Fibroblast of gingiva (primary cell): ENCODE results near the gene HMOX1.
"Not testable (repeated sequence)": the region's sequence is repeated elsewhere in the genome, so short reads cannot be mapped to it uniquely, and the experiment has no call there.

Source experiments
- DNase-seq: peaks from one replicate; pipeline ENCODE4 v3.0.0-alpha.2; 2011; ENCODE audit warnings: low read depth

The HMOX1 gene

GRCh38 chr22:35380013-35380412 lies 883 bp upstream of the HMOX1 start:
- DNase-seq, result peak; percentile 44

GRCh38 chr22:35381424-35382009 lies 621 bp downstream of the HMOX1 start:
- DNase-seq, result no peak

DNA sequence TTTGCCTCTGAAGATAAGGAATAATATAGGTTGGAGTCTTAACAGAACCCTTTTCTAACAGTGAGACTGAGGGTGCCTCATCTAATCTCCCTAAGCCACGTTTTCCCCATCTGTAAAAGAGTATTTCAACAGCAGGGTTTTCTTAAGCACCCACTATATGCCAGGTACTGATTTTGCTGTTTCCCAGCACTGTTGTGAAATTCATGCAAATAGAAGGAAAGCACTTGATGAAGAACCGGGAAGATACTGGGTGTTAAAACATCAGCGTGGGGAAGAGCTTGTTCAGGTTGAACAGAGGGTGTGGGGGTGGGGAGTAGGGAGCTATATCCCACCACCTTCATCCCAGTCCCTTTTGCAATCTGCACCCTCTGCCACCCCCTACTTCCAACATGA lies 2.8 kb downstream of the HMOX1 start:
- DNase-seq, result no peak

GRCh38 chr22:35384527-35384926 lies 3.6 kb downstream of the HMOX1 start:
- DNase-seq, result no peak

DNA sequence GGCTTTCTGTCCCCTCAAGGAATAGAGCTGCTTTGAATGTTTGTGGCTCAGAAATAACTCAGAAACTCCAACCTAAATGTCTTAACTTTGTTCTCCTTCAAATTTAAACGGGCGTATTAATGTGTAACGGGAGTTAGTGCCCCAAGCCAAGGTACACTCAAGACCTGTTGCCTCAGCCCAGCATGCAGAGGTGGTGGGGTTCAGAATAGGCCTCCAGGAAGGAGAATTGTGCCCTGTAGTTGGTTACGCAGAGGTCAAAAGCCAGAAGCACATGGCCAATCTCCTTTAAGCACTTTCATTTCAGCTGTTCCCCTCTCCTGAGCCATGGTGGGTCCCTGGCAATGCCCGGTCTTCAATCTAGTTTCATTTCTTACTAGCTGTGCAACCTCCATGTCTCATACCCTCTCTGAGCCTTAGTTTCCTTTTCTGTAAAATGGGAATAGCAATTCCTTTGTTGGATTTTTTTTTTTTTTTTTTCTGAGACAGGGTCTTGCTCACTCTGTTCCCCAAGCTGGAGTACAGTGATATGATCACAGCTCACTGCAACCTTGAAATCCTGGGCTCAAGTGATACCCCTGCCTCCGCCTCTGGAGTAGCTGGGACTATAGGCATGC lies 4.2 kb downstream of the HMOX1 start:
- DNase-seq, result no peak

GRCh38 chr22:35386670-35387288 lies 5.9 kb downstream of the HMOX1 start:
- DNase-seq, result no peak

DNA sequence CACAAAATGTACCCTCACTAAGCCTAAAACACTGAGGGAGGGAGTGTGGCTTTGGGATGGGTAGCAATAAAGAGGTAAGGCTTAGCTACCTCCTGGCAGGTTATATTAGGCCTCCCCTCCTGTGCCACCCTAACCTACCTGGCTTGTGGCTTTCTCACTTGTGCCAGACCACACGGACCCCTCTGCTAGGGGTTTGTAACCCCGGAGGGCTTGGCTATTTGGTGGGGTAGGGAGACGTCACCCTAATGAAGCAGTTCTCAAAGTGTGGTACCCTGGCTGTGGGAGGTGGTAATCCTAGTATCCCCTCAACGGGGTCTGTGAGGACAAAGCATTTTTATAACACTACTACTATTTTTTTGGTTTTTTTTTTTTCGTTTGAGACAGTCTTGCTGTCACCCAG lies 10.0 kb downstream of the HMOX1 start:
- no peak for DNase-seq

DNA sequence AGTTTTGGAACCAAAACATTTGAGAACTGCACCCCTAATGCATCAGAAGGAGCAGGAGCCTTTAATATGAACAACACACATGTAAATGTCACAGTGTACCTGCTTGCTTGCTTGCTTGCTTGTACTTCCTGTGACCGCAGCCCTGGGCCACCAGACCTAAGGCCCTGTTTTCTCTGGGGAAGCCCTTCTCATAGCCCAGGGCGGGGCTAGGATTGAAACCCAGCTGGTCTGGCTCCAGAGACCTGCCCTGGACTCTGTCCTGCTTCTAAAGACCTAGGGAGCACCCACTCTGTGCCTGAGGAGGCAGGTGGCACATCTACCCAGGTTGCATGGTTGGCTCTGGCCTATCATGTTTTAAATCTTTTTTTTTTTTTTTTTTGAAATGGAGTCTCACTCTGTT lies 11.5 kb downstream of the HMOX1 start:
- DNase-seq, result no peak

GRCh38 chr22:35393116-35394010 lies 12.5 kb downstream of the HMOX1 start:
- DNase-seq, result no peak

- DNase-seq, result no peak
Measured at GRCh38 chr22:35394011-35394312, 13.1 kb downstream of the HMOX1 start.

DNA sequence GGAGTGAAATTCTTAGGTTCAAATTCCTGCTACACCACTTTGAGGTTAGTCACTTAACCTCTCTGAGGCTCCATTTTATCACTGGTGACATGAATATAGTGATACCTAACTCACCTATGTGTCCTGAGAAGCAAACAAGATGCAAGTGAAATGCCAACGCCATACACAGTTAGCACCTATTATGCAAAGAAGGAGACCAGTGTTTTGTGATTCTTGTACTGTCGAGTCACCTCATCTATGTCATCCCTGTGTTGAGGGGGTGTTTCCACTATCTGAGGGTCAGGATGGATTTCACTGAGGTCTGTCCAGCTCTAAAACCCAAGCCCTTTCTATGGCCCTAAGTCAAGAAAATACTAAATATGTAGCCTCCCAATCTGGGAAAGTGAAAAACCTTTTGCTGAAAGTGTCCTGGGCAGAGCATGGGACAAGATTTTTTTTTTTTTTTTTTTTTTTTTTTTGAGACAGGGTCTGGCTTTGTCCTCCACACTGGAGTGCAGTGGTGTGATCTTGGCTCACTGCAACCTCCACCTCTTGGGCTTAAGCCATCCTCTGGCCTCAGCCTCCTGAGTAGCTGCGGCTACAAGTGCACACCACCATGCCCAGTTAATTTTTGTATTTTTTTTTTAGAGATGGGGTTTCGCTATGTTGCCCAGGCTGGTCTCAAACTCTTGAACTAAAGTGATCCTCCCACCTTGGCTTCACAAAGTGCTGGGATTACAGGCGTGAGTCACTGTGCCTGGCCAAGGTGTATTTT lies 14.1 kb downstream of the HMOX1 start:
- peak; percentile 59 for DNase-seq

- DNase-seq, result not testable (repeated sequence)
Measured at GRCh38 chr22:35396622-35397021, 15.7 kb downstream of the HMOX1 start.

- DNase-seq, result no peak
Measured at GRCh38 chr22:35397095-35397904, 16.4 kb downstream of the HMOX1 start.

- no peak for DNase-seq
Measured at GRCh38 chr22:35398591-35398973, 17.7 kb downstream of the HMOX1 start.

DNA sequence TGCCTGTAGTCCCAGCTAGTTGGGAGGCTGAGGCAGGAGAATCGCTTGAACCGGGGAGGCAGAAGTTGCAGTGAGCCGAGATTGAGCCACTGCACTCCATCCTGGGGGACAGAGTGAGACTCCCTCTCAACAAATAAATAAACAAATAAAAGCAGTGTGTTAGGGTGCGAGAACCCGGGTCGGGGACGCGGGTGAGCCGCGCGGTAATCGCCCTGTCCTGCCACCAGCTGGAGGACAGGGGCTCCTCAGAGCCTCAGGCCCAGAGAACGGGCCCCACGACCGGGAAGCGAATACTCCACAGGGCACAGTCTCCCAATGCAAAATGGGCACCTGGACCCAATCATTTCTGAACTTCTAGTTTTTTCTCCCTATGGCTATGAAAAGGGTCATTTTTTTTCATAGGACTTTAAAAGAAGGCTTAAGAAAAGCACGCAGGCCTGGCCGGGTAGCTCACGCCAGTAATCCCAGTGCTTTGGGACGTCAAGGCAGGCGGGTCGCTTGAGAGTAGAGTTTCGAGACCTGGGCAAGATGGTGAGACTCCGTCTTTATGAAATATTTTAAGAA lies 18.3 kb downstream of the HMOX1 start:
- DNase-seq, result no peak

DNA sequence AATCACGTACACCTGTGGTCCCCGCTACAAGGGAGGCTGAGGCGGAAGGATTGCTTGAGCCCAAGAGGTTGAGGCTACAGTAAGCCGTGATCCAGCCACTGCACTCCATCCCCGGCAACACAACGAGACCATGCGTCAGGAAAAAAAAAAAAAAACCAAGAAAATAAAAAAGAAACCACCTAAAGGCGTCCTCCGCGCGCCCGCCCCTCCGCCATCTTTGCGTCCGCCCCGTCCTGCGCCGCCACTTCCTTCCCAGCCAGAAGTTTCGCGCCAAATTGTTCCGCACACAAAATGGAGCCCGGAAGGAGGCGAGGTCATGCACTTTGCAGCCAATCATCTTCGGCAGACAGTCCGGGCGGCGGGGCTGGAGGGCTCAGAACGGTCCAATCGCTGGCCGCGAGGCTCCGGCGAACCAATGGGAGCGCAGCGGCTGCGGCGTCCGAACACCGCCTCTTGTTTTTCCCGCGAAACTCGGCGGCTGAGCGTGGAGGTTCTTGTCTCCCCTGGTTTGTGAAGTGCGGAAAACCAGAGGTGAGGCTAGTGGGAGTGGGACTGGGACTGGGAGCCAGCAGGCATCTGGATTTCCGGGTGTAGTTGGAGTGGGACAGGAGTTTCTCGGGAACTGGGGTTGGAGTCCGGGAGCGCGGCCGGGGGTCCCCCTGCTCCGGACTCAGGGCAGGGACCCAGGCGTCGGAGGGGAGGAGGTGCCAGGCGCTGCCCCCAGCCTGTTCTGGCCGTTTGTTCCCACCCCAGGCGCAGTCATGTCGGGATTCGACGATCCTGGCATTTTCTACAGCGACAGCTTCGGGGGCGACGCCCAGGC lies 19.0 kb downstream of the HMOX1 start, which contains the start of gene MCM5:
Gene MCM5 (plus strand): TSS at position 463 of the 823 bp plus-strand sequence. CDS start 299 bp downstream, at position 762.
- DNase-seq, result peak; percentile 96

DNA sequence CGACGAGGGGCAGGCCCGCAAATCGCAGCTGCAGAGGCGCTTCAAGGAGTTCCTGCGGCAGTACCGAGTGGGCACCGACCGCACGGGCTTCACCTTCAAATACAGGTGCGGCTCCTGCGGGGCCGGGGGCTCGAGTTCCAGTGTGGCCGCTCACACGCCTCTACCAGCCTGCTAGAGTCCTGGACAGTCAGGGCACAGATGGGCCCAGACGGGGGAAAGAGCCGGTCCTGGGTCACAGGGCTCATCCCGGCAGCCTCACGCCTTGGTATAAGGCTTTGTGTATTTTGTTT lies 19.6 kb downstream of the HMOX1 start:
- DNase-seq, result no peak

GRCh38 chr22:35401863-35402262 lies 21.0 kb downstream of the HMOX1 start:
- no peak for DNase-seq

DNA sequence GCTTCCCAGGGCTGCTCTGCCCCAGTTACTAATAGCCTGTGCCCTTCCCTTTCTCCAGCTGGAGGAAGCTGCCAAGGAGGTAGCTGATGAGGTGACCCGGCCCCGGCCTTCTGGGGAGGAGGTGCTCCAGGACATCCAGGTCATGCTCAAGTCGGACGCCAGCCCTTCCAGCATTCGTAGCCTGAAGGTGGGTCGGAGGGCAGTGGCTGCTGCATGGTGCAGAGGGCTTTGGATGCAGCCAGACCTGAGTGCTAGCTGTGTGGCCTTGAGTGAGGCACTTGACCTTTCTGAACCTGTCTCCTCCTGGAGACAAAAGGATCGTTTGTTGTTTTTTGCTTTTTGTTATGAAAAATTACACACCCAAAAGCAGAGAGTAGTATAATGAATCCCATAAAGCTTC lies 22.5 kb downstream of the HMOX1 start:
- DNase-seq, result no peak

- DNase-seq, result no peak
Measured at GRCh38 chr22:35404176-35404575, 23.3 kb downstream of the HMOX1 start.
